GDM1 (cell line): Measurements from ENCODE around the gene SETD7.
"Not testable (repeated sequence)": the region's sequence is repeated elsewhere in the genome, so short reads cannot be mapped to it uniquely, and the experiment has no call there.

Source experiments
- DNase-seq: peaks from one replicate; lab custom pipeline; 2025; lab: John Stamatoyannopoulos, UW

Gene SETD7

GRCh38 chr4:139465922-139466321 lies 90.1 kb downstream of the SETD7 start:
- DNase-seq: no peak

- not testable (repeated sequence) for DNase-seq
These were observed 91.5 kb downstream of the SETD7 start for GRCh38 chr4:139464512-139464911.

GRCh38 chr4:139461022-139461628 lies 94.9 kb downstream of the SETD7 start:
- DNase-seq: no peak

GRCh38 chr4:139460565-139460964 lies 95.5 kb downstream of the SETD7 start:
- DNase-seq: no peak

- DNase-seq: no peak
These were observed 97.0 kb downstream of the SETD7 start for GRCh38 chr4:139458999-139459398.

- DNase-seq: no peak
These were observed 97.5 kb downstream of the SETD7 start for GRCh38 chr4:139458543-139458942.

GRCh38 chr4:139457318-139457717 lies 98.7 kb downstream of the SETD7 start:
- DNase-seq: no peak

- DNase-seq: no peak
These were observed 100.9 kb downstream of the SETD7 start for GRCh38 chr4:139455126-139455538.

GRCh38 chr4:139454111-139455045 lies 101.6 kb downstream of the SETD7 start, which contains the start of gene RAB33B:
TSS of gene RAB33B (plus strand) at chr4:139454121. CDS start at chr4:139454196, 75 bp downstream.
- no peak for DNase-seq

GRCh38 chr4:139453371-139454110 lies 102.5 kb downstream of the SETD7 start:
- DNase-seq: peak; percentile 95

- DNase-seq: no peak
These were observed 103.0 kb downstream of the SETD7 start for GRCh38 chr4:139453041-139453370.

GRCh38 chr4:139451997-139452396 lies 104.0 kb downstream of the SETD7 start:
- DNase-seq: no peak

GRCh38 chr4:139450586-139450985 lies 105.4 kb downstream of the SETD7 start:
- DNase-seq: no peak

GRCh38 chr4:139447078-139447477 lies 108.9 kb downstream of the SETD7 start:
- not testable (repeated sequence) for DNase-seq
